H9 (cell line): ENCODE results near the gene GPRIN1. TPM values are rescaled to one million over a fixed set of nuclear protein-coding genes. Genes with fewer than 3 reads are reported as not detected.

ENCODE experiments used
- DNase-seq: peaks from one replicate; pipeline ENCODE4 v3.0.0-alpha.2; 2017
- H2AFZ ChIP-seq: one replicate; pipeline ENCODE4 v1.6.1; 2013; ENCODE audit warnings: mild to moderate bottlenecking, low read length, control low read depth, moderate library complexity
- H2AK5ac ChIP-seq: 2 replicates; pipeline ENCODE4 v1.6.1; 2013; ENCODE audit warnings: low read length, control low read depth, mixed read lengths; ENCODE audit not compliant: insufficient read length
- H2BK120ac ChIP-seq: one replicate; pipeline ENCODE4 v1.6.1; 2013; ENCODE audit warnings: low read depth, mild to moderate bottlenecking, low read length, control low read depth, inconsistent platforms; ENCODE audit not compliant: poor library complexity, severe bottlenecking
- H2BK12ac ChIP-seq: 2 replicates; pipeline ENCODE4 v1.6.1; 2013; ENCODE audit warnings: low read length, control low read depth, mixed read lengths, low read depth; ENCODE audit not compliant: insufficient read length
- H2BK15ac ChIP-seq: 2 replicates; pipeline ENCODE4 v1.6.1; 2013; ENCODE audit warnings: low read depth, low read length, control low read depth
- H2BK20ac ChIP-seq: one replicate; pipeline ENCODE4 v1.6.1; 2013; ENCODE audit warnings: low read depth, mild to moderate bottlenecking, low read length, control low read depth, inconsistent platforms; ENCODE audit not compliant: poor library complexity, severe bottlenecking
- H2BK5ac ChIP-seq: 2 replicates; pipeline ENCODE4 v1.6.1; 2013; ENCODE audit warnings: low read length, control low read depth, mixed read lengths; ENCODE audit not compliant: insufficient read length
- H3K14ac ChIP-seq: 2 replicates; pipeline ENCODE4 v1.6.1; 2013; ENCODE audit warnings: low read length, control low read depth; ENCODE audit not compliant: insufficient read depth
- H3K18ac ChIP-seq: 2 replicates; pipeline ENCODE4 v1.6.1; 2013; ENCODE audit warnings: low read depth, mild to moderate bottlenecking, mixed read lengths, low read length, control low read depth; ENCODE audit not compliant: insufficient read length
- H3K23ac ChIP-seq: 2 replicates; pipeline ENCODE4 v1.6.1; 2013; ENCODE audit warnings: low read length, control low read depth, mixed read lengths, low read depth; ENCODE audit not compliant: insufficient read length
- H3K23me2 ChIP-seq: 2 replicates; pipeline ENCODE4 v1.6.1; 2013; ENCODE audit warnings: low read depth, mild to moderate bottlenecking, mixed read lengths, low read length, control low read depth; ENCODE audit not compliant: insufficient read length, poor library complexity, severe bottlenecking
- H3K27ac ChIP-seq: 2 replicates; pipeline ENCODE4 v1.5.1; 2013; ENCODE audit warnings: low read length, control low read depth, mixed read lengths, low read depth; ENCODE audit not compliant: insufficient read length
- H3K27me3 ChIP-seq: 2 replicates; pipeline ENCODE4 v1.6.1; 2013; ENCODE audit warnings: low read length, control low read depth, inconsistent platforms; ENCODE audit not compliant: insufficient read depth
- H3K4ac ChIP-seq: 2 replicates; pipeline ENCODE4 v1.6.1; 2013; ENCODE audit warnings: low read depth, mild to moderate bottlenecking, control low read depth, inconsistent platforms, low read length, moderate library complexity
- H3K4me1 ChIP-seq: 2 replicates; pipeline ENCODE4 v1.6.1; 2013; ENCODE audit warnings: low read length, control low read depth, inconsistent platforms; ENCODE audit not compliant: insufficient read depth
- H3K4me2 ChIP-seq: 2 replicates; pipeline ENCODE4 v1.6.1; 2013; ENCODE audit warnings: low read length, control low read depth, mixed read lengths; ENCODE audit not compliant: insufficient read length, insufficient read depth
- H3K56ac ChIP-seq: 2 replicates; pipeline ENCODE4 v1.6.1; 2013; ENCODE audit warnings: low read depth, mild to moderate bottlenecking, mixed read lengths, low read length, control low read depth; ENCODE audit not compliant: insufficient read length
- H3K79me1 ChIP-seq: 2 replicates; pipeline ENCODE4 v1.6.1; 2013; ENCODE audit warnings: low read depth, mild to moderate bottlenecking, moderate library complexity, low read length, control low read depth, inconsistent platforms; ENCODE audit not compliant: insufficient read depth, poor library complexity, severe bottlenecking
- H3K79me2 ChIP-seq: 2 replicates; pipeline ENCODE4 v1.6.1; 2013; ENCODE audit warnings: low read length, control low read depth, inconsistent platforms; ENCODE audit not compliant: insufficient read depth
- H3K9ac ChIP-seq: 2 replicates; pipeline ENCODE4 v1.6.1; 2013; ENCODE audit warnings: low read length, control low read depth, mixed read lengths; ENCODE audit not compliant: insufficient read length; ENCODE audit errors: extremely low read depth
- H3K9me3 ChIP-seq: one replicate; pipeline ENCODE4 v1.6.1; 2013; ENCODE audit warnings: low read depth, low read length, inconsistent platforms; ENCODE audit not compliant: control insufficient read depth
- H3T11ph ChIP-seq: one replicate; pipeline ENCODE4 v1.6.1; 2013; ENCODE audit warnings: mild to moderate bottlenecking, low read length, control low read depth, inconsistent platforms
- H4K20me1 ChIP-seq: one replicate; pipeline ENCODE4 v1.6.1; 2013; ENCODE audit not compliant: control insufficient read depth, insufficient read length, insufficient read depth
- H4K5ac ChIP-seq: 2 replicates; pipeline ENCODE4 v1.6.1; 2013; ENCODE audit warnings: low read depth, mild to moderate bottlenecking, mixed read lengths, low read length, control low read depth; ENCODE audit not compliant: insufficient read length
- H4K8ac ChIP-seq: replicated peaks from 2 replicates; pipeline ENCODE4 v1.6.1; 2013; ENCODE audit warnings: low read length, control low read depth, mixed read lengths, low read depth; ENCODE audit not compliant: insufficient read length
- H4K91ac ChIP-seq: 2 replicates; pipeline ENCODE4 v1.6.1; 2013; ENCODE audit warnings: low read depth, mild to moderate bottlenecking, moderate library complexity, mixed read lengths, low read length, control low read depth; ENCODE audit not compliant: insufficient read length
- H3K27ac Mint-ChIP-seq, 3 experiments: 2 replicates in 2 of 3; 3 replicates in 1 of 3; pipeline ENCODE4 v1.8.0; 2020 to 2021; ENCODE audit warnings: mixed read lengths in 3 of 3, mild to moderate bottlenecking in 1 of 3, moderate library complexity in 1 of 3
- H3K27me3 Mint-ChIP-seq: 2 replicates; pipeline ENCODE4 v1.8.0; 2021; ENCODE audit warnings: low read depth, mild to moderate bottlenecking, moderate library complexity, mixed read lengths
- H3K36me3 Mint-ChIP-seq, 3 experiments: 2 replicates in 2 of 3; 3 replicates in 1 of 3; pipeline ENCODE4 v1.8.0; 2020 to 2021; ENCODE audit warnings: low read depth in 3 of 3, mixed read lengths in 3 of 3; ENCODE audit not compliant: insufficient read depth in 1 of 3
- H3K4me1 Mint-ChIP-seq, 2 experiments: 2 replicates each; pipeline ENCODE4 v1.8.0; 2020; ENCODE audit warnings: mixed read lengths in 2 of 2
- H3K4me3 Mint-ChIP-seq, 2 experiments: 2 replicates in 1 of 2; 3 replicates in 1 of 2; pipeline ENCODE4 v1.8.0; 2020 to 2021; ENCODE audit warnings: mild to moderate bottlenecking in 2 of 2, mixed read lengths in 2 of 2, moderate library complexity in 1 of 2
- H3K9me3 Mint-ChIP-seq, 2 experiments: 2 replicates in 1 of 2; 3 replicates in 1 of 2; pipeline ENCODE4 v1.8.0; 2020; ENCODE audit warnings: mild to moderate bottlenecking in 2 of 2, mixed read lengths in 2 of 2, moderate library complexity in 1 of 2
- WGBS: extraction: QIAGEN DNeasy Blood & Tissue Kit; methylation state at CpG from one replicate; pipeline ENCODE4 v1.1.7; 2013; ENCODE audit warnings: missing lambda C conversion rate, low lambda C conversion rate, mixed read lengths; ENCODE audit not compliant: insufficient read length; ENCODE audit errors: extremely low coverage; 5-methylcytosine and 5-hydroxymethylcytosine counted together
- total RNA-seq: library from RNA; stranded (reverse); gene quantifications from 2 replicates; pipeline ENCODE4 v1.2.1, GENCODE V29; 2021
- TF ChIP-seq, protein P1 (sequence below): fragments of 200-600 bp; sonication (generic); conservative IDR thresholded peaks from 3 replicates; pipeline ENCODE4 v1.8.0; 2021; ENCODE audit warnings: antibody characterized with exemption, mild to moderate bottlenecking

The GPRIN1 gene
- total RNA-seq, 1 experiment from 2014 or later, result 10.8 TPM

GRCh38 chr5:176640616-176641015, 30.7 kb upstream of the GPRIN1 start:
- H2BK15ac ChIP-seq, result no peak overlapping the region
- TF ChIP-seq, protein P1, sequence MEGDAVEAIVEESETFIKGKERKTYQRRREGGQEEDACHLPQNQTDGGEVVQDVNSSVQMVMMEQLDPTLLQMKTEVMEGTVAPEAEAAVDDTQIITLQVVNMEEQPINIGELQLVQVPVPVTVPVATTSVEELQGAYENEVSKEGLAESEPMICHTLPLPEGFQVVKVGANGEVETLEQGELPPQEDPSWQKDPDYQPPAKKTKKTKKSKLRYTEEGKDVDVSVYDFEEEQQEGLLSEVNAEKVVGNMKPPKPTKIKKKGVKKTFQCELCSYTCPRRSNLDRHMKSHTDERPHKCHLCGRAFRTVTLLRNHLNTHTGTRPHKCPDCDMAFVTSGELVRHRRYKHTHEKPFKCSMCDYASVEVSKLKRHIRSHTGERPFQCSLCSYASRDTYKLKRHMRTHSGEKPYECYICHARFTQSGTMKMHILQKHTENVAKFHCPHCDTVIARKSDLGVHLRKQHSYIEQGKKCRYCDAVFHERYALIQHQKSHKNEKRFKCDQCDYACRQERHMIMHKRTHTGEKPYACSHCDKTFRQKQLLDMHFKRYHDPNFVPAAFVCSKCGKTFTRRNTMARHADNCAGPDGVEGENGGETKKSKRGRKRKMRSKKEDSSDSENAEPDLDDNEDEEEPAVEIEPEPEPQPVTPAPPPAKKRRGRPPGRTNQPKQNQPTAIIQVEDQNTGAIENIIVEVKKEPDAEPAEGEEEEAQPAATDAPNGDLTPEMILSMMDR, result no peak
- H3K14ac ChIP-seq, result no peak overlapping the region
- H3K79me1 ChIP-seq, result no peaks in the 10 kb centered on the region
- H3K18ac ChIP-seq, result no peak overlapping the region
- H3T11ph ChIP-seq, result no peak overlapping the region
- no peak overlapping the region for H2BK5ac ChIP-seq
- no peak overlapping the region for H3K23ac ChIP-seq
- no peak overlapping the region for H4K91ac ChIP-seq
- H3K4me1 Mint-ChIP-seq, result peaks cover 45 to 67% of the 10 kb centered on the region in 2 experiments
- no CpG with 5 or more reads among the region's 4 CpGs for WGBS
- no peak overlapping the region for H3K4ac ChIP-seq
- H2BK20ac ChIP-seq, result no peak overlapping the region
- H3K79me2 ChIP-seq, result no peaks in the 10 kb centered on the region
- H4K8ac ChIP-seq, result no peak overlapping the region
- H3K27me3 ChIP-seq, result no peaks in the 10 kb centered on the region
- peaks cover 19% of the 10 kb centered on the region for H3K27me3 Mint-ChIP-seq
- no peak overlapping the region for H3K4me3 Mint-ChIP-seq
- no peak overlapping the region for H3K9ac ChIP-seq
- H3K27ac ChIP-seq, result no peak overlapping the region
- no peak overlapping the region for H2AK5ac ChIP-seq
- no peak overlapping the region for H2AFZ ChIP-seq
- H4K5ac ChIP-seq, result no peak overlapping the region
- peaks cover 0 to 3% of the 10 kb centered on the region in 2 experiments; a peak in 3 of 5 replicates for H3K9me3 Mint-ChIP-seq
- no peaks in the 10 kb centered on the region; the same call in 1 of the 2 replicates for H3K4me1 ChIP-seq
- H4K20me1 ChIP-seq, result no peaks in the 10 kb centered on the region
- H2BK12ac ChIP-seq, result no peak overlapping the region
- no peak for DNase-seq
- H3K4me2 ChIP-seq, result no peak overlapping the region
- H3K36me3 Mint-ChIP-seq, result peaks cover 0 to 2% (median 0%) of the 10 kb centered on the region in 3 experiments; a peak in 2 of 7 replicates
- no peak overlapping the region for H3K27ac Mint-ChIP-seq
- no peak overlapping the region for H3K56ac ChIP-seq
- H3K9me3 ChIP-seq, result no peaks in the 10 kb centered on the region
- H2BK120ac ChIP-seq, result no peak overlapping the region
- H3K23me2 ChIP-seq, result no peaks in the 10 kb centered on the region
